HL-60 (cell line): ENCODE measurements around the gene ST8SIA2.

Experiments used
- DNase-seq, 2 experiments: peaks; one replicate each; pipeline ENCODE4 v3.0.0-alpha.2; 2010 to 2020; ENCODE audit warnings: low read depth in 1 of 2, low spot score in 1 of 2
- H3K27ac ChIP-seq: fragments of 250-450 bp; sonication (Bioruptor Pico); replicated peaks from 2 replicates; pipeline ENCODE4 v1.5.1; 2020; ENCODE audit warnings: mild to moderate bottlenecking, moderate library complexity
- H3K27me3 ChIP-seq: fragments of 250-450 bp; sonication (Bioruptor Pico); 2 replicates; pipeline ENCODE4 v1.5.1; 2021; ENCODE audit warnings: mild to moderate bottlenecking, moderate library complexity; ENCODE audit not compliant: insufficient read depth, poor library complexity, severe bottlenecking
- H3K4me3 ChIP-seq: replicated peaks from 2 replicates; pipeline ENCODE4 v1.5.1; 2011; ENCODE audit warnings: mild to moderate bottlenecking, control low read depth, low read length; ENCODE audit not compliant: insufficient read depth
- CTCF ChIP-seq: IDR thresholded peaks from one replicate; pipeline ENCODE4 v1.5.1; 2011; ENCODE audit warnings: low read length, control low read depth, inconsistent platforms; ENCODE audit not compliant: insufficient read depth
- GABPA ChIP-seq: IDR thresholded peaks from 2 replicates; pipeline ENCODE4 v1.6.1; 2012; ENCODE audit warnings: low read depth
- POLR2AphosphoS5 ChIP-seq: IDR thresholded peaks from 2 replicates; pipeline ENCODE4 v1.6.1; 2012; ENCODE audit warnings: low read depth
- REST ChIP-seq: IDR thresholded peaks from 2 replicates; pipeline ENCODE4 v1.6.1; 2012; ENCODE audit warnings: low read depth; ENCODE audit not compliant: insufficient replicate concordance
- SPI1 ChIP-seq: IDR thresholded peaks from 2 replicates; pipeline ENCODE4 v1.6.1; 2012; ENCODE audit warnings: low read depth, mild to moderate bottlenecking, borderline replicate concordance

Gene ST8SIA2

GRCh38 chr15:92407321-92407720 lies 13.6 kb downstream of the ST8SIA2 start:
- H3K27ac ChIP-seq = no peak overlapping the region
- TF ChIP-seq REST (no peak), CTCF (no peak), GABPA (no peak), SPI1 (no peak), POLR2AphosphoS5 (no peak)
- H3K27me3 ChIP-seq = no peaks in the 10 kb centered on the region

GRCh38 chr15:92407916-92408315 lies 14.2 kb downstream of the ST8SIA2 start:
- Histone ChIP-seq H3K4me3 (no peak overlapping the region), H3K27me3 (no peaks in the 10 kb centered on the region), H3K27ac (no peak overlapping the region)
- no peak for DNase-seq
- TF ChIP-seq GABPA (no peak), POLR2AphosphoS5 (no peak)

More at GRCh38 chr15:92407321-92407720, 13.6 kb downstream of the ST8SIA2 start:
- DNase-seq = no peak
- no peak overlapping the region for H3K4me3 ChIP-seq

GRCh38 chr15:92409006-92409405 lies 15.3 kb downstream of the ST8SIA2 start:
- DNase-seq = no peak
- TF ChIP-seq SPI1 = no peak
- TF ChIP-seq GABPA = no peak
- no peak for TF ChIP-seq REST
- TF ChIP-seq CTCF = no peak
- no peak for TF ChIP-seq POLR2AphosphoS5
- no peak overlapping the region for H3K27ac ChIP-seq
- H3K27me3 ChIP-seq = no peaks in the 10 kb centered on the region
- H3K4me3 ChIP-seq = no peak overlapping the region

GRCh38 chr15:92409521-92409920 lies 15.8 kb downstream of the ST8SIA2 start:
- Histone ChIP-seq H3K4me3 (no peak overlapping the region), H3K27ac (no peak overlapping the region), H3K27me3 (no peaks in the 10 kb centered on the region)
- no peak for DNase-seq
- TF ChIP-seq CTCF = no peak
- TF ChIP-seq SPI1 = no peak
- no peak for TF ChIP-seq POLR2AphosphoS5
